C4-2B (cell line): ENCODE results near the gene FOXK1.

ENCODE experiments used
- CTCF ChIP-seq: fragments of 450-650 bp; conservative IDR thresholded peaks from 2 replicates; pipeline ENCODE4 v1.5.1; 2017; ENCODE audit warnings: mild to moderate bottlenecking
- ZFX ChIP-seq: fragments of 450-650 bp; IDR thresholded peaks from 2 replicates; pipeline ENCODE4 v1.6.1; 2017

- TF ChIP-seq CTCF: no peak
- no peak for TF ChIP-seq ZFX
Observed at GRCh38 chr7:4747746-4748145, 65.7 kb downstream of the FOXK1 start.
